ENCODE results near the gene DENND1A. TPM values are rescaled to one million over a fixed set of nuclear protein-coding genes. Genes with fewer than 3 reads are reported as not detected.

Gene DENND1A
- total RNA-seq, 1 donor: 35.6 TPM

- no peaks in the 10 kb centered on the region for H3K9me3 ChIP-seq (ENCODE audit: low read depth, low read length)
- H3K4me3 ChIP-seq (ENCODE audit: low read length): no peak overlapping the region
- H3K27me3 ChIP-seq (ENCODE audit: insufficient read depth, low read length): no peaks in the 10 kb centered on the region
- no peaks in the 10 kb centered on the region for H3K4me1 ChIP-seq (ENCODE audit: insufficient read depth, low read length)
Observed at GRCh38 chr9:123524866-123525265, 405.1 kb downstream of the DENND1A start.

GRCh38 chr9:123523845-123524244 is 406.1 kb downstream of the DENND1A start:
- H3K9me3 ChIP-seq (ENCODE audit: low read depth, low read length): no peaks in the 10 kb centered on the region
- H3K4me1 ChIP-seq (ENCODE audit: insufficient read depth, low read length): no peaks in the 10 kb centered on the region
- H3K27me3 ChIP-seq (ENCODE audit: insufficient read depth, low read length): no peaks in the 10 kb centered on the region
- no peak overlapping the region for H3K4me3 ChIP-seq (ENCODE audit: low read length)

GRCh38 chr9:123523001-123523400 is 406.9 kb downstream of the DENND1A start:
- H3K9me3 ChIP-seq (ENCODE audit: low read depth, low read length): no peaks in the 10 kb centered on the region
- H3K4me1 ChIP-seq (ENCODE audit: insufficient read depth, low read length): no peaks in the 10 kb centered on the region
- H3K4me3 ChIP-seq (ENCODE audit: low read length): no peak overlapping the region
- no peaks in the 10 kb centered on the region for H3K27me3 ChIP-seq (ENCODE audit: insufficient read depth, low read length)

GRCh38 chr9:123522251-123522650 is 407.7 kb downstream of the DENND1A start:
- H3K27me3 ChIP-seq (ENCODE audit: insufficient read depth, low read length): no peaks in the 10 kb centered on the region
- no peaks in the 10 kb centered on the region for H3K4me1 ChIP-seq (ENCODE audit: insufficient read depth, low read length)
- no peak overlapping the region for H3K4me3 ChIP-seq (ENCODE audit: low read length)
- H3K9me3 ChIP-seq (ENCODE audit: low read depth, low read length): no peaks in the 10 kb centered on the region

GRCh38 chr9:123518338-123518737 is 411.6 kb downstream of the DENND1A start:
- Histone ChIP-seq H3K27me3 (ENCODE audit: insufficient read depth, low read length) (no peaks in the 10 kb centered on the region), H3K4me3 (ENCODE audit: low read length) (no peak overlapping the region)

GRCh38 chr9:123517512-123517911 is 412.4 kb downstream of the DENND1A start:
- no peaks in the 10 kb centered on the region for H3K9me3 ChIP-seq (ENCODE audit: low read depth, low read length)

More at GRCh38 chr9:123518338-123518737, 411.6 kb downstream of the DENND1A start:
- Histone ChIP-seq H3K9me3 (ENCODE audit: low read depth, low read length) (no peaks in the 10 kb centered on the region), H3K4me1 (ENCODE audit: insufficient read depth, low read length) (no peaks in the 10 kb centered on the region)

GRCh38 chr9:123514766-123515165 is 415.2 kb downstream of the DENND1A start:
- no peaks in the 10 kb centered on the region for H3K27me3 ChIP-seq (ENCODE audit: insufficient read depth, low read length)
- no peaks in the 10 kb centered on the region for H3K9me3 ChIP-seq (ENCODE audit: low read depth, low read length)
- no peak overlapping the region for H3K4me3 ChIP-seq (ENCODE audit: low read length)
- H3K4me1 ChIP-seq (ENCODE audit: insufficient read depth, low read length): no peaks in the 10 kb centered on the region

More at GRCh38 chr9:123517512-123517911, 412.4 kb downstream of the DENND1A start:
- H3K27me3 ChIP-seq (ENCODE audit: insufficient read depth, low read length): no peaks in the 10 kb centered on the region
- H3K4me1 ChIP-seq (ENCODE audit: insufficient read depth, low read length): no peaks in the 10 kb centered on the region
- H3K4me3 ChIP-seq (ENCODE audit: low read length): no peak overlapping the region

- Histone ChIP-seq H3K4me3 (ENCODE audit: low read length) (no peak overlapping the region), H3K9me3 (ENCODE audit: low read depth, low read length) (no peaks in the 10 kb centered on the region), H3K27me3 (ENCODE audit: insufficient read depth, low read length) (no peaks in the 10 kb centered on the region), H3K4me1 (ENCODE audit: insufficient read depth, low read length) (no peaks in the 10 kb centered on the region)
Observed at GRCh38 chr9:123513554-123513953, 416.4 kb downstream of the DENND1A start.

- H3K4me1 ChIP-seq (ENCODE audit: insufficient read depth, low read length): no peaks in the 10 kb centered on the region
- no peaks in the 10 kb centered on the region for H3K9me3 ChIP-seq (ENCODE audit: low read depth, low read length)
- no peak overlapping the region for H3K4me3 ChIP-seq (ENCODE audit: low read length)
- H3K27me3 ChIP-seq (ENCODE audit: insufficient read depth, low read length): no peaks in the 10 kb centered on the region
Observed at GRCh38 chr9:123511326-123512277, 418.3 kb downstream of the DENND1A start.

- Histone ChIP-seq H3K27me3 (ENCODE audit: insufficient read depth, low read length) (no peaks in the 10 kb centered on the region), H3K4me1 (ENCODE audit: insufficient read depth, low read length) (no peaks in the 10 kb centered on the region), H3K9me3 (ENCODE audit: low read depth, low read length) (no peaks in the 10 kb centered on the region), H3K4me3 (ENCODE audit: low read length) (no peak overlapping the region)
Observed at GRCh38 chr9:123509646-123510045, 420.3 kb downstream of the DENND1A start.

- Histone ChIP-seq H3K9me3 (ENCODE audit: low read depth, low read length) (no peaks in the 10 kb centered on the region), H3K4me3 (ENCODE audit: low read length) (no peak overlapping the region), H3K27me3 (ENCODE audit: insufficient read depth, low read length) (no peaks in the 10 kb centered on the region), H3K4me1 (ENCODE audit: insufficient read depth, low read length) (no peaks in the 10 kb centered on the region)
Observed at GRCh38 chr9:123508048-123508447, 421.9 kb downstream of the DENND1A start.

GRCh38 chr9:123505496-123505895 is 424.4 kb downstream of the DENND1A start:
- no peaks in the 10 kb centered on the region for H3K4me1 ChIP-seq (ENCODE audit: insufficient read depth, low read length)
- H3K9me3 ChIP-seq (ENCODE audit: low read depth, low read length): no peaks in the 10 kb centered on the region
- H3K27me3 ChIP-seq (ENCODE audit: insufficient read depth, low read length): no peaks in the 10 kb centered on the region
- no peak overlapping the region for H3K4me3 ChIP-seq (ENCODE audit: low read length)

- Histone ChIP-seq H3K4me1 (ENCODE audit: insufficient read depth, low read length) (no peaks in the 10 kb centered on the region), H3K4me3 (ENCODE audit: low read length) (no peak overlapping the region), H3K9me3 (ENCODE audit: low read depth, low read length) (no peaks in the 10 kb centered on the region), H3K27me3 (ENCODE audit: insufficient read depth, low read length) (no peaks in the 10 kb centered on the region)
Observed at GRCh38 chr9:123500336-123500735, 429.6 kb downstream of the DENND1A start.

- H3K9me3 ChIP-seq (ENCODE audit: low read depth, low read length): no peaks in the 10 kb centered on the region
- H3K27me3 ChIP-seq (ENCODE audit: insufficient read depth, low read length): no peaks in the 10 kb centered on the region
- H3K4me3 ChIP-seq (ENCODE audit: low read length): no peak overlapping the region
- no peaks in the 10 kb centered on the region for H3K4me1 ChIP-seq (ENCODE audit: insufficient read depth, low read length)
Observed at GRCh38 chr9:123497830-123498229, 432.1 kb downstream of the DENND1A start.

- no peaks in the 10 kb centered on the region for H3K27me3 ChIP-seq (ENCODE audit: insufficient read depth, low read length)
- no peaks in the 10 kb centered on the region for H3K4me1 ChIP-seq (ENCODE audit: insufficient read depth, low read length)
- H3K4me3 ChIP-seq (ENCODE audit: low read length): no peak overlapping the region
- H3K9me3 ChIP-seq (ENCODE audit: low read depth, low read length): no peaks in the 10 kb centered on the region
Observed at GRCh38 chr9:123495731-123496130, 434.2 kb downstream of the DENND1A start.

GRCh38 chr9:123493627-123494026 is 436.3 kb downstream of the DENND1A start:
- Histone ChIP-seq H3K27me3 (ENCODE audit: insufficient read depth, low read length) (no peaks in the 10 kb centered on the region), H3K4me3 (ENCODE audit: low read length) (no peak overlapping the region), H3K4me1 (ENCODE audit: insufficient read depth, low read length) (no peaks in the 10 kb centered on the region), H3K9me3 (ENCODE audit: low read depth, low read length) (no peaks in the 10 kb centered on the region)
